Hematopoietic multipotent progenitor cell (in vitro differentiated cells): ENCODE data around the gene THSD1. TPM values are rescaled to one million over a fixed set of nuclear protein-coding genes. Genes with fewer than 3 reads are reported as not detected.
"Not testable (repeated sequence)": the region's sequence is repeated elsewhere in the genome, so short reads cannot be mapped to it uniquely, and the experiment has no call there.

ENCODE experiments used
- DNase-seq, 3 donors: peaks; one replicate each; pipeline ENCODE4 v3.0.0-alpha.2; 2011 to 2015; ENCODE audit warnings: low read depth in 2 of 3, low spot score in 2 of 3
- total RNA-seq: library from RNA; depleted of rRNA; stranded (reverse); fragments of >200 nt; gene quantifications from one replicate; pipeline ENCODE4 v1.2.3, GENCODE V29; 2012

THSD1 gene
- total RNA-seq, 1 donor: 1.1 TPM

DNA sequence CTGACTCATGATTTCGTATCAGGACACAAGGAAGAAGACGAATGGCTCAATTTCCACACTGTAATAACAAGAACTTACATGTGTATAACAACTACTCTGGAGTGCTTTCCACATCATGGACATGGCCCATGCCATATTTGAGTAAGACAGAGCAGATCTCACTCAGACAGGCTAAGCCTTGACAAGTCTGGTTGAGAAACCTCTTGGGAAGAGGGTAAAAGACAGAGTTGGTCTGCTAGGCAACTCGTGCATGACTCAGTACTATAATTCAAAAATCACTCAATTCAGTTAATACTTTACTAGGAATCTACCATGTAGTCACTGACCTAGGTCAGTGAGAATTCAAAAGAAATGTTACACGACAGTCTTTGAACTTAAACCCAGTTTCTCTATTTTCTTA lies 5.7 kb upstream of the THSD1 start:
- no peak for DNase-seq

DNA sequence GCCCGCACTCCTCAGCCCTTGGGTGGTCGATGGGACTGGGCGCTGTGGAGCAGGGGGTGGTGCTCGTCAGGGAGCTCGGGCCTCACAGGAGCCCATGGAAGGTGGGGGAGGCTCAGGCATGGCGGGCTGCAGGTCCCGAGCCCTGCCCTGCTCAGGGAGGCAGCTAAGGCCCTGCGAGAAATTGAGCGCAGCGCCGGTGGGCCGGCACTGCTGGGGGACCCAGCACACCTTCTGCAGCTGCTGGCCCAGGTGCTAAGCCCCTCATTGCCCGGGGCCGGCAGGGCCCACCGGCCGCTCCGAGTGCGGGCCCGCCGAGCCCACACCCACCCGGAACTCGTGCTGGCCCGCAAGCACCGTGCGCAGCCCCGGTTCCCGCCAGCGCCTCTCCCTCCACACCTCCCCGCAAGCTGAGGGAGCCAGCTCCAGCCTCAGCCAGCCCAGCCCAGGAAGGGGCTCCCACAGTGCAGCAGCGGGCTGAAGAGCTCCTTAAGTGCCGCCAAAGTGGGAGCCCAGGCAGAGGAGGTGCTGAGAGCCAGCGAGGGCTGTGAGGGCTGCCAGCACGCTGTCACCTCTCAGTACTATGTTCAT lies 2.2 kb upstream of the THSD1 start:
- not testable (repeated sequence) for DNase-seq

DNA sequence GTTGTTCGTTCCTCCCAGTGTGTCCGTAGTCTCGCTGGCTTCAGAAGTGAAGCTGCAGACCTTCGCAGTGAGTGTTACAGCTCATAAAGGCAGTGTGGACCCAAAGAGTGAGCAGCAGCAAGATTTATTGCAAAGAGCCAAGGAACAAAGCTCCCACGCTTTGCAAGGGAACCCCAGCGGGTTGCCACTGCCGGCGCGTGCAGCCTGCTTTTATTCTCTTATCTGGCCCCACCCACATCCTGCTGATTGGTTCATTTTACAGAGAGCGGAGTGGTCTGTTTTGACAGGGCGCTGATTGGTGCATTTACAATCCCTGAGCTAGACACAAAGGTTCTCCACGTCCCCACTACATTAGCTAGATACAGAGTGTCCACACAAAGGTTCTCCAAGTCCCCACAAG lies 1.5 kb upstream of the THSD1 start:
- not testable (repeated sequence) for DNase-seq

DNA sequence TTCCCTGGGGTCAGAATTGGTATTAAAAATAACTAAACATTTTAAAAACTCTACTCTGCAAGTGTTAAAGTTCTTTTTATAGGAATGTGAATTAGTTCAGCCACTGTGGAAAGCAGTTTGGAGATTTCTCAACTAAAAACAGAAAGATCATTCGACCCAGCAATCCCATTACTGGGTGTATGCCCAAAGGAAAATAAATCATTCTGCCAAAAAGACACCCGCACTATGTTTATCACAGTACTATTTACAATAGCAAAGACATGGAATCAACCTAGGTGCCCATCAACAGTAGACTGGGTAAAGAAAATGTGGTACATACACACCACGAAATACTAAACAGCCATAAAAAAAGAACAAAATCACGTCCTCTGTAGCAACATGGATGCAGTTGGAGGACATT lies 657 bp upstream of the THSD1 start:
- DNase-seq: no peak

DNA sequence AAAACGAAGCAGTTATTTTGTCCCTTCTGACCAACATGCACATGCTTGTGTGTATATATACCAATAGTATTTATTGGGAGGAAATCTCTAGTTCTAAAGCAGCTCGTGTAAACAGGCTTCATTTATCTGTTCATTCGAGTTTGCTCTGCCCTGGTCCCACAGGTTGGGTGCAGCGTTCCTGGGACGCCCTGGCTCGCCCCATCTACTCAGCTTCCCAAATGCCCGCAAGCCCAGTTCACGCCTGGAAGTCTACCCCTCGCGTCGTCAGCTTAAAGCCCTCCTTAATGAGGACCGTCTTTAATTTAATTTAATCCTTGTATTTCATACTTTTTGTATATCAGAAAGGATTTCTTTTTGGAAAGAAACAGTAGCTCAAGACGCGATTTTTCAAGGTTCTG lies 604 bp downstream of the THSD1 start:
- no peak for DNase-seq

DNA sequence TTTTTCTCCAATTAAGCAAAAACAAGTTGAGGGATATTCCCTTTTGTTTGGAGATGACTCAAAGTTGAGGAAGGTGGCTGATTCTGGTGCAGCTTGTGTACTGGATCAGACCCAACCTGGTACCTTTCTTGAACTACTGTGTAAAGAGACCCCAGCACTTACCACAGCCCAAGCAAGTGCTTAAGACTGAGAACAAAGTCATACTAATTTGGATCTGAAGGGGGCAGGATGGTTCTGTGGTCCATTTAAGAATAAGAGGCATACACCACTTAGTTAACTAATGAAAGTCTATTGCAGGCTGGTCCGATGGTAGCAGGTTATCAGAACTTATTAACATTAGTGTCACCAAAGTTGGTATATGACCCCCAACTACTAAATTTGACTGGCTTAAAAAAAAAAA lies 6.3 kb downstream of the THSD1 start:
- DNase-seq: peak in 1 of 3 donors; percentile 28

DNA sequence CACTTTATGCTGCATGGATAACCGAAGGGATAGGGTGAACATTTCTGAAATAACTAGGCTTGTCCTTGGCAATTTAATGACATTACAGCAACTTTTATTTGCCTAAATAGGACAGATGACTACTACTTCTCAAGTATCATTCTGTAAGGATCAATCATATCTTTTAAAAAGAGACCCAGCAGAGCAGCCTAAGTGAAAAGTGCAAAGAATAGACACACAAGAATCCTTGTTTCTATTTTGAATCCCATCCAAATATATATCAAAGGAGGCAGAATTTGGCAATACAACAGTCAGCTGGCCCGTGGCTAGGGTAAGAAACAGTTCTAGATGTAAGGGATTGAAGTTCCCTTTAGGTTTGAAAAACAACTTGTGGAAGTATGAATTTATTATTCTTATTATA lies 6.9 kb downstream of the THSD1 start:
- no peak for DNase-seq

DNA sequence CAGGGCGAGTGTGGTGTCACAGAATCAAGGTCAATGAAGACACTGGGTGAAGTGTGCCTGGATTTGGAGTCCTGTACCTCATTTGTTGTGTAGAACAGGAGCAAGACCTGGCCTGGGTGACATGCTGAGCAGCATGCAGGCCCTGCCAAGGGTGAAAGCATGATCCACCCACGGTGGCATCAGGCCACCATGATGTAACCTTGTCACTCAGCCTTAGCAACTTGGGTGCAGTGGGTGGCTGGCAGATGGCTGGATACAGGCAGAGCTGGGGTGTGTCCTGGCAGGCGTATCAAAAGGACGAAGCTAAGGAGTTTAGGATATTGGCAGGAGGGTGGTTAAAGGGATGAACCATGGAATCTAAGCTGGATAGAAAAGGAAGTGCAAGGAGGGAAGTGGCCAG lies 10.3 kb downstream of the THSD1 start:
- no peak for DNase-seq

DNA sequence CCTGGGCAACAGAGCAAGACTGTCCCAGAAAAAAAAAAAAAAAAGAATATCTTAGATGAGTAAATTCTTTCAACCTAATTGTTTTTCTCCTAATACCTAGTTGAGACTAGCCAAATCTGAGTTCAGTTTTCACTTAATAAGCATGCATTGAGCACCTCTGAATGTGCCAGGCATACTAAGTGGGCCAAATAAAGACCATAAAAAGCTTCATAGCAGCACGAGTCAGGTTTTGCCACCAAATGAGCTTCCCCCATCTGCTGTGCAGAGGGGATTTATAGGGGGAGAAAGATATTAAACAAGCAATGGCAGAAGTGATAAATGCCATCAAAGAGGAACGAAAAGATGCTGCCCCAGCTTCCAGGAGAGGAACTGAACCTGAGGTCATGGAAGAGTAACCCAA lies 11.4 kb downstream of the THSD1 start:
- no peak for DNase-seq

DNA sequence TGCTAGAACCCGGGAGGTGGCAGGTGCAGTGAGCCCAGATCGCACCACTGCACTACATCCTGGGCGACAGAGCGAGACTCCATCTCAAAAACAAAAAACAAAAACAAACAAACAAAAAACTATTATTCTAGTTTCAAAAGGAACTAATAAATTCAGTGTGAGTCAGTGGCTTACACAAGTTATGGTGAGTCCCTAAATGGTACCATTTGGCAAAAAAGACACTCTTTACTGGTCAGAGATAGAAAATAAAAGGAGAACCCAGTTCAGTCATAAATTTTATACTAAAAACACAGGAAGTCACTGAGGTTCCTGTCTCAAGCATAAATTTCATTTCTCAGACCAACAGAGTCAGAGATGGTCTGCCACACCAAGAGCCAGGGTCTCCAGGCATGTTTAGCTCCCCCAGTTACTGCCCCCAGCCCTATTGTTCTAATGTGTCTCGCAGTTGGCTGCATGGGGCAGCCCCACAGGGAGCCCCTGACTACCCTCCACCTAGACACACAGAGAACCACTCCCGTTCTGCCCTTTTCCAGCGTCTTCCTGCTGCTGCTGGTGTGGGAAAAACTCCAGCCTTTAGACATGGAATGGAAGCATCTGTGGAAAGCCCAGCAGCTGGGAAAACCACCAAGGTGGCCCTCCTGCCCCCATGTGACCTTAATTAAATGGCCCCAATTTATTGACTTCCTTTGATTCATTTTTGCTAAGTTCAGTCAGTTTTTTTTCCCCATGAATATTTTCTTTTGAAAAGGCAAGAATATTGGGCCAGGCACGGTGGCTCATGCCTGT lies 12.2 kb downstream of the THSD1 start:
- no peak for DNase-seq

DNA sequence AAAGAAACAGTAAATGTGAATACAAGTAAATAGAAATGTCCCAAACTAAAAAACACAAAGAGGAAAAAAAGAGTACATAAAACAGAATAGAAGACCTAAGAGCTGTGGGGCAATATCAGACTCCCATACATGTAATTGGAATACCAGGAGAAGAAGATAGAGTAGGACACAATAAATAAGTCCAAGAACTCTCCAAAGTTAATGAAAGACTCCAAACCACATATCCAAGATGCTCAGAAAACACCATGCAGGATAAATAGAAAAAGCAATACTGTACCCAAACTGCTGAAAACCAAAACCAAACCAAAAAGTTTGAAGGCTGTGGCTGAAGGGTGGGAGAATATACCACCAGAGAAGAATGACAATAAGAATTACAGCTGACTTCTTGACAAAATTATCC lies 18.3 kb downstream of the THSD1 start:
- DNase-seq: no peak

DNA sequence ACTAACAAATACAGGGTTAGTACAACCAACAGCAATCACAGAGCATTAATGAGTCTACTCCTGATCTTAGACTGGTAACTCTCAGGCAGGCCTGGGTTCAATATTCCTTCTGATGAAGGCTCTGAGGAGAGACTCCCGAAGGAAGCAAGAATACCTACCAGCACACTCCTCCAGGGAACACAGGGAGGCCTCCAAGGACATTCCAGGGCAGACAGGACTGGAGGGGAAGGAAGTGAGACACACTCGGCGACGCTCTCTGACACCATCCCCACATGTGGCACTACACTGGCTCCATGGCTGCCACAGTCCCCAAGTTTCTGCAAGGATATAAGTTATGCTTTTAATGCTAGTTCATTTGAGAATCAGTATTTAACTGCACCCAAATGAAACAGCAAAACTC lies 20.1 kb downstream of the THSD1 start:
- DNase-seq: no peak

DNA sequence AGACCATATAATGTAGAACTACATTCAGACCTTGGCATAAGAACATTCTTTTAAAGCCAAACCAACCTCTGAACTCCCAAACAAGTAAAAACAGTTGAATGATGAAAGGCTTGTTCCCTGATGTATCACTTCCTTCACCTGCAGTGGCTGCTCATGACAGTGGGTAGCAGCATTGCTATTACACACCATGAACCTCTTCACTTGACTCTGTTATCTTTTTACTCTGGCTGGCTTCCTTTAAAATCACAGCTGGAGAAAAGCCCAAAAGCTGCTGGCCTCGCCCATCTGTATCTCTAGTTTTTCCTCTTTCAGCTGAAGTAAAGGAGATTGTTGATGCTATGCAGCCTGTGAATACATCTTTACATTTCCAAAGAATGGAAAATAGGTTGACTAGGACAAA lies 22.6 kb downstream of the THSD1 start:
- DNase-seq: no peak

DNA sequence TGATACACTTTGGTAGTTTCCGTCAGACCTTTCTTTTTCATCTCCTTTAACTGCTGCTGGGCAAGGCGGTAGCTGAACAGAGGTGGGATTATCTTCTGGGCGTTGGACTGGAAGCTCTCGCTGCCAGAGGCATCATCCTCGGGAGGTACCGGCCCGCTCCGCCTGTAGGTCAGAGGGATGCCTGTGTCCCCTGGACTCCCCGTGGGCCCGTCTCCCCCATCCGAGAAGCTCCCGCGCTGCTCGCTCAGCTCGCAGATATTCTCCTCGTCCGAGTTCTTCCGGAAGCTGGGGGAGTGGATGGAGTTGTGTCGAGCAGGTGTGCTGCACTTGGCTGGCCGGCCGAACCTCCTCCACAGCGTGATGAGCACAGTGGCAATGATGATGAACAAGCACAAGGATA lies 27.7 kb downstream of the THSD1 start:
- no peak for DNase-seq

DNA sequence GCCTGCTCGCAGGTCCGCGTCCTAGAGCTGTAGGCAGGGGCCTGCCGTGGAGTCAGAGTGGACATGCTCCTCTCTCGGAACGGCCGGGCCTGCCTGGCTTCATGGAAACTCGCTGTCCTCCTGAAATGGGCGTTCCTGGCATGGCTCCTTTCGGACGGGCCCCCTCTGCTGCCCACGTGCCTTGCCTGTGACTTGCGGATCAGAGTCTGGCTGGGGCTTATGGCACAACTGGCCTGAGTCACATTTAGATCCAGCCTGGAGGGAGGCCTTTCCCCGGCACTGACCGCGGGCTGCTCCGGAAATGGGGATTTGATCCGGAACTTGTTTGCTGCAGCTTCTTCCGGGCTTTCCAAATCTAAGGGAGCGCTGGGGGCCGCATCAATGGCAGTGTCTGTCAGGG lies 28.1 kb downstream of the THSD1 start:
- DNase-seq: no peak

DNA sequence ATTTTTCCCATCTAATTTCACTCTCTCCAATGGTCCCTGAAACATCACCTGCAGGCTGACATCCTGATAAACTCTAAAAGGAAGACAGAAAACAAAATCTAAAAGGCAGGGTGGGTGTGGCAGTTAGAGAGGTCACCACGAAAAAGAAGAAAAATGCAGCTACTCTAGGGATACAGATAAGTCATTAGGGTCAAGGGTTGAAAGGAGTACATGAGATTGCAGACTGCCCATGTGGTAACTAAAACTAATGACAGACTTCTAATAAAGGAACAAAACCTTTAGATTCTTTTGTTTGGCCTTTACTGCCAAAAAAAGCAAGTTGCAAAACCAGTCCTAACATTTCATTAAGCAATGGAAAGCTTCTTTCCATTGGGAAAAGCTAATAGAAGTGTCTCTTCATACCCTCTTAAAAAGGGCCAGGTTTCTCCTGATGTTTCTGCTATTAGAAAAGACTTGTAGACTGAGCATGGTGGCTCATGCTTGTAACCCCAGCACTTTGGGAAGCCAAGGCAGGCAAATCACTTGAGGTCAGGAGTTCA lies 31.0 kb downstream of the THSD1 start:
- no peak for DNase-seq

DNA sequence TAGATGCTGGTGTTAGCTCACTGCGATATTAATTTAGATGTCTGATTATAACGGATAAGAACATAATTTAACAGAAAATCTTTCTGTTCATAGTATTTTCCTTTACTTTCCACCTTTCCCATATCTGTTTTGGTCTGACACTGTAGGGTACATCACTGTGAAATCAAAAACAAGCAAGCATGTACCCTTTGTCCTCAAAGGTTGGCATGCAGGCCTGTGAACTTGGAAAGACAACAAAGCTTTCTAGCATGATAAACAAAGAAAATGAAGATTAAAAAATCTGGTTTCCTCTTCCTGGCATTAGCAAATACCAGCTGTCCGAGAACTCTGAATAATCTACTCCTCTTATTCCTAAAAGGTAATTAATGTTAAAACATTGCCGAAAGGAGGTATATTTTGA lies 31.6 kb downstream of the THSD1 start:
- no peak for DNase-seq

DNA sequence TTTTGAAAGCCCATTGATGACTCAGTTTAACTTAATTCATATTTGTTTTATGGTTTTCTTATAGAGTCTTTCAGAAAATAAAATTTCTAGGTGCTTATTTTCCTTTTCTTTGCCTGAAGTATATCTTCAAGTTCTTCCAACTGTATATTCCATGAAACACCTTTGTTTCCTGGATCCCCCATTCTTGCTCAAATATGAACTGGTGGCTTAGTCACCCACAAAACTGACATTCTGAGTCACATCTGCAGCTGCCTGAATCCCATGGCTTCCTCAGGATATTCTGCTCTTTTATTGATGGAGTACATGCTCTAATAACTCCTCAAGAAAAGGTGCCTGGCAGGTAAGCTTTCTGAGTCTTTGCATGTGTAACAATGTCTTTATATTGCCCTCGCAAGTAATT lies 32.7 kb downstream of the THSD1 start:
- not testable (repeated sequence) for DNase-seq

DNA sequence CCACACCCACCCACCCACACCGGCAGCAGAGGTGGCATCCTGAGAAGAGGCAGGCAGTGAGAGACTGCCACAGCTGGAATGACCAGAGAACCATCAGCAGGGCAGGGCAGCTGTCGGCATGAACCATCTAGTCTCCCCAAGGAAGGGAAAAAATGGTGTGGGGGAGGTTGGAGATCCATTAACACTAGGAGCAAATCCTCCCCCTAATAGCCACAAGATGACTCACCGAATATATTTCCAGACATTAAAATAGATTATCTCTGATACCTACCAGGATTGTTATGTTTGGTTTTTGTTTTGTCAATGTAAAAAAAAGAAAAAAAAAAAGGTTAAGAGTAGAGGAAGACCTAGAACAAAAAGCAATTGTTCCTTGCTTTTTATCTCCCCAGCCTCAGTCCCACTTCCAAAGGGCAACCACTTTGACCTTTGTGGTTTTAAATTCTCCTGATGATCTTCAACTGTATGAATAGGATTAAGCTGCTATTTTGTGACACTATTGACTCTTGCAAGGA lies 34.2 kb downstream of the THSD1 start:
- DNase-seq: no peak

DNA sequence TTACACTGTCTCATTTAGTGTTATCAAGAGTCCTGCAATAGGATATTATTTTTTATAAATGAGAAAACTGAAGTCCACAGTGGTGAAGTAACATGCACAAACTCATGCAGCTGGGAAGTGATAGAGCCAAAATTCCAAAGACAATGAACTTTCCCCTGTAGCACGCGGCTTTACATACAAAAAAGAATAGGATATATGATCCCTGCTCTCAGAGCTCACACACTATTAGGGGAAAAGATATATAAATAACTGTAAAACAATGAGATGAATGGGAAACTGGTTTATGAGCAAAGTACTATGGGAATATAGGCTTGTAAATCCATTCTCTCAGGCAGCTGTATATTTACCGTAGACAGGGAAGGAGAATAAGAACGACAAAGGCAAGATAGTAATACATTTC lies 39.7 kb downstream of the THSD1 start:
- no peak for DNase-seq

DNA sequence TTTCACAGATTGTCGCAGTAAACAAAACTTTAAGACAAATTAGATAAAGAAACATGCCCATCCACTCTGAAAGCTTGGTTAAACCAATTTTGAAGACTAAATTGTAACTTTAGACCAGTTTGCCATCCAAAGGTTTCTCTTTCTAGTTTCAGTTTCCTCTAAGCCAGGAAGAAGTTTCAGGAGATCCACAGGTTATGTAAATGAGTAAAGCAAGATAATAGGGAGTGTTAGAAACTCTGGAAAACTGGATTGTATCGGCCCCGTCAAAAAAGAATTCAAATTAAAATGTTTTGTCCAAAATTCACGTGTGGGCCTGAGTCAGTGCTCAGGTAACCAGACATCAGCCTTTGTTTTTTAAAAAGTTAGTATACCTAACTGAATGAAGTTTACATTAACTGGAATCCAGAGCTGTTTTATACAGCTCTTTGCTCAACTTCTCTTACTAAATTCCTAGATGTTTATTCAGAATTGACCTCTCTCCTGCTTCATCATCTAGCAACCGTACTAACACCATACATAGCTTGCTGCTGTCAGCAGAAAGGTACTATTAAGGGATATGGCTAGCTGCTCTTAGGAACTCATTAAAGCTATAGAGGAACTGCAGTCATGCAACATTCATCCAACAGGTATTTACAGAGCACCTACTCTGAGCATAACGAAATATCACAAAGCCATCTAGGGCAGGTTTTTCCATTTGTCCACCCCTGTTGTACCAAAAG lies 43.6 kb downstream of the THSD1 start:
- not testable (repeated sequence) for DNase-seq

DNA sequence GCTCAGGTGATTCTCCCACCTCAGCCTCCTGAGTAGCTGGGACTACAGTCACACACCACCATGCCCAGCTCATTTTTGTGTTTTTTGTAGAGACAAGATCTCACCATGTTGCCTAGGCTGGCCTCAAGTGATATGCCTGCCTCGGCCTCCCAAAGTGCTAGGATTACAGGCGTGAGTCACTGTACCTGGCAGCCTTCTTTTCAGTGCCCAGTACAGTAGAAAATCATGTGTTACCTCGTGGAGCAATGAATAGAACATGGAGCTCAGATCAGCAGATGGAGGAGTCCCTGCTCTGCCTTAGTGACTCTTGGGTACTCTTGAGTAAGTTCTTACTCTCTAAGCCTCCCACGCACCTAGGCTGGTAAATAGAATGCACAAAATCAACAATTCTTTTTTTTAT lies 44.7 kb downstream of the THSD1 start:
- no peak for DNase-seq
